Measurements from ENCODE around the gene TMEM220. TPM values are rescaled to one million over a fixed set of nuclear protein-coding genes. Genes with fewer than 3 reads are reported as not detected.

The TMEM220 gene
- total RNA-seq, 2 donors from 2014 or later = 14.5 to 17.6 TPM

DNA sequence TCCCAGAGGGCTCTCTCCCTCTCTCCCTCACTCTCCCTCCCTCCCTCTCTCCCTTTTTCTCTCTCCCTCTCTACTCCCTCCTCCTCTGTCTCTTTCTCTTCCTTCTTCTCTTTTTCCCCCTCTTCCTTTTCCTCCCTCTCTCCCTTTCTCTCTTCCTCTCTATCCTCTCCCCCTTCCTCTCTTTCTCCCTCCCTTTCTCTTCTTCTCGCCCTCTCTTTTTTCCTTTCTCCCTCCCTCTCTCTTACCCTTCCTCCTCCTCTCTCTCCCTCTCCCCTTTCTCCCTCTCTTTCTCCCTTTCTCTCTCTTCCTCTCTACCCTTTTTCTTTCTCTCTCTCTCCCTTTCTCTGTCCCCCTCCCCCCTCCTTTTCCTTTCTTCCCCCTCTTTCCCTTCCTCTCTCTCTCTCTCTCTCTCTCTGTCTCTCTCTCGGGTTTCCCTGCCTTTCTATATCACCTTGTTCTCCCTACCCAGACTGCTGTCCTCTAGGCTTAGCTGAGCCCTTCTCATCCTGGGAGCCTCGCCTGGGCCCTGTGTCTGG lies 25.8 kb upstream of the TMEM220 start:
- H3K9ac ChIP-seq (ENCODE audit: low read depth in 2 of 2, low read length in 2 of 2) = peak overlapping the region in 1 of 2 donors; percentile 35
- H3K4me3 ChIP-seq = no peak overlapping the region
- DNase-seq = no peak
- no peaks in the 10 kb centered on the region for H3K9me3 ChIP-seq
- TF ChIP-seq, protein P1, sequence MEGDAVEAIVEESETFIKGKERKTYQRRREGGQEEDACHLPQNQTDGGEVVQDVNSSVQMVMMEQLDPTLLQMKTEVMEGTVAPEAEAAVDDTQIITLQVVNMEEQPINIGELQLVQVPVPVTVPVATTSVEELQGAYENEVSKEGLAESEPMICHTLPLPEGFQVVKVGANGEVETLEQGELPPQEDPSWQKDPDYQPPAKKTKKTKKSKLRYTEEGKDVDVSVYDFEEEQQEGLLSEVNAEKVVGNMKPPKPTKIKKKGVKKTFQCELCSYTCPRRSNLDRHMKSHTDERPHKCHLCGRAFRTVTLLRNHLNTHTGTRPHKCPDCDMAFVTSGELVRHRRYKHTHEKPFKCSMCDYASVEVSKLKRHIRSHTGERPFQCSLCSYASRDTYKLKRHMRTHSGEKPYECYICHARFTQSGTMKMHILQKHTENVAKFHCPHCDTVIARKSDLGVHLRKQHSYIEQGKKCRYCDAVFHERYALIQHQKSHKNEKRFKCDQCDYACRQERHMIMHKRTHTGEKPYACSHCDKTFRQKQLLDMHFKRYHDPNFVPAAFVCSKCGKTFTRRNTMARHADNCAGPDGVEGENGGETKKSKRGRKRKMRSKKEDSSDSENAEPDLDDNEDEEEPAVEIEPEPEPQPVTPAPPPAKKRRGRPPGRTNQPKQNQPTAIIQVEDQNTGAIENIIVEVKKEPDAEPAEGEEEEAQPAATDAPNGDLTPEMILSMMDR (IDR thresholded peaks at IDR 0.05) = no peak
- H3K27ac ChIP-seq = peak overlapping the region; percentile 15
- intact Hi-C loops (cut with DNase I) = no loop called here
- H3K36me3 ChIP-seq = no peaks in the 10 kb centered on the region
- no peaks in the 10 kb centered on the region for H3K27me3 ChIP-seq
- no peaks in the 10 kb centered on the region for H3K4me1 ChIP-seq

DNA sequence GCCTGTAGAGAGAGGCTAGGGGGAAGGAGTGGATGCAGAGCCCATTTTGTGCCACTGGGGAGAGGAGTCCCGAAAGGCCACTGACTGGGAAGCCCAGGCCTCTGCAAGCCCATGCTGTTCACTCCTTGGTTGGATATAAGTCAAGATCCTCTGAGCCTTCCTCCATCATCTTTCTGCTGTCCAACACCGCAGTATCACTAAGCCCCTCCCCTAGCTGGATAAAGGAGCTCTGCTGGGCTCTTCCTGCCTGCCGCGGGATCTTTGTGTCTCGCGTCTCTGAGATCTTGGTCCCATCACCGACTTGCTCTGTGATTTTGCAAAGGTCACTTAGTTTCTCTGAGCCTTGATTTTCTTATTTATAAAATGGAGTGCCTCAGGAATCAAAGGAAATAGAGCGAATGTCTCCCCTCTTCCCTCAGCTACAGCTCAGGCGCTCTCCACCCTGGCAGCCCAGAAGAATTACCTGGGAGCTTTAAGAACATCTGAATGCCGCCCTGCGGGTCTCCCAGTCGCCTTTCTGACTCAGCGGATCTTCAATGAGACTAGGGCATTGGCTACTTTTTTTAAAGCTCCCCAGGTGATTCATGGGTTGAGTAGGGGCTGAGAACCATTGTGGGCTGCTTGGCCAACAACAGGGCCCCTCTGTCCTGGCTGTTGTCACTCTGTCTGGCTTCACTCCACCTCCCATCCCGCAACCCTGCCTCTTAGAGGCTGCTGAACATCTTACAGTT lies 25.2 kb upstream of the TMEM220 start:
- no peaks in the 10 kb centered on the region for H3K27me3 ChIP-seq
- TF ChIP-seq, protein P1 (IDR thresholded peaks at IDR 0.05) = no peak
- no peak overlapping the region for H3K9ac ChIP-seq (ENCODE audit: low read depth in 2 of 2, low read length in 2 of 2)
- intact Hi-C loops (cut with DNase I) = no loop called here
- H3K9me3 ChIP-seq = no peaks in the 10 kb centered on the region
- H3K4me3 ChIP-seq = no peak overlapping the region
- no peaks in the 10 kb centered on the region for H3K36me3 ChIP-seq
- no peaks in the 10 kb centered on the region for H3K4me1 ChIP-seq
- no peak overlapping the region for H3K27ac ChIP-seq
- DNase-seq = no peak

DNA sequence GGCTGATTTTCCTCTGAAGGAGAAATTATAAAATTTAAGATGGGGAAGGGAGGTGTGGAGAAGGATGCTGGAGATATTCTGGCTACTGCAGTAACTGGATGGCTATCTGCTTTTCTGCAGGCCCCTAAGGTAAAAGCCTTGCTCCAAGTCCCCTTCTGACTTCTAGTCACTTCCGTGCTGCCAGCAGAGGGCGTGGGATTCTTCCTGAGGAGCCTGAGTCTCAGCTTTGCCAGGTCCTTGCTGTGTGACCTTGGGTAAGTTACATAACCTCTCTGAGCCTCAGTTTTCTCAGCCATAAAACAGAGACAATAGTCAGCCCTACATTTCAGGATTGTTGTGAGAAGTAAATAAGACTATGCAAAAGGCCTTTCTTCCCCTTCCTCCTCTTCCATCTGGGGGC lies 24.3 kb upstream of the TMEM220 start:
- H3K27me3 ChIP-seq = no peaks in the 10 kb centered on the region
- H3K36me3 ChIP-seq = no peaks in the 10 kb centered on the region
- TF ChIP-seq, protein P1 (IDR thresholded peaks at IDR 0.05) = no peak
- no peaks in the 10 kb centered on the region for H3K9me3 ChIP-seq
- peak; percentile 67 for DNase-seq
- intact Hi-C loops (cut with DNase I) = no loop called here
- no peak overlapping the region for H3K9ac ChIP-seq (ENCODE audit: low read depth in 2 of 2, low read length in 2 of 2)
- H3K4me3 ChIP-seq = no peak overlapping the region
- no peaks in the 10 kb centered on the region for H3K4me1 ChIP-seq
- H3K27ac ChIP-seq = no peak overlapping the region

DNA sequence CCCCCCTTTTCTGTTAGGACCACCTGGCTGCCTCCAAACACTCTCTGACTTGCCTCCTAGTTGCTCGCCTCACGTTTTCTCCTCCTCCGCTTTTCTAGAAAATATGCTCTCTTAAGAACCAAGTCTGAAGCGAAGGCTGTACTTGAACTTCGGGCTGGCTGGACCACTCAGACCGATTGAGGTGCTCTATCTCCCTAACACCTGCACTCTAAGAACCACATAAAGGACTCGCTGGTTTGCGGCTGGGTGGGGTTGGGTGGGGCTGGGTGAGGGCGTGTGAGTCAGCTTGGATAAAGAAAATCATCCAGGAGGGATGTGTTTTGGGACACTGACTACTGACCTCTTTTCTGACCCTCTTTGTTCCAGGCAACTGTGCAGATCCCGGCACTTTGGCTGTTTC lies 22.9 kb upstream of the TMEM220 start:
- no peak overlapping the region for H3K9ac ChIP-seq (ENCODE audit: low read depth in 2 of 2, low read length in 2 of 2)
- H3K9me3 ChIP-seq = no peaks in the 10 kb centered on the region
- H3K4me3 ChIP-seq = no peak overlapping the region
- DNase-seq = no peak
- no peaks in the 10 kb centered on the region for H3K36me3 ChIP-seq
- H3K4me1 ChIP-seq = no peaks in the 10 kb centered on the region
- TF ChIP-seq, protein P1 (IDR thresholded peaks at IDR 0.05) = no peak
- H3K27ac ChIP-seq = no peak overlapping the region
- H3K27me3 ChIP-seq = no peaks in the 10 kb centered on the region
- intact Hi-C loops (cut with DNase I) = no loop called here

DNA sequence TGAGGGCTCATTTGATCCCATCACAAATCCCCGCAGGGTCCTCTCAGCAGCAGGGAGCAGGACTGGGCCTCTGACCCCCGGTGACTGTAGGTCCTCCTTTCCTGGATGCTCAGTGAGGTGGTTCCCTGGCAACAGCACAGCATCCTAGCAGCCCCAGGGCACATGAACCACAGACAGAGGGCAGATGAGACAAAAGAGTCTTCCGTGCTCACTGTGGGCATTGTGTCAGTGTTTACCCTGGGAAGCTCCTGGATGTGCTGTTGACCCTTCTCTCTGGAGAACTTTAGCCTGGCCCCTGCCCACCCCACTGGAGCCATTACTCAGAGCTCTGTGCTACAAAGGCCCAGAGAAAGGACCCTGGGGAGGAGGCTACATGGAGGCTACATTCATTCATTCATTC lies 21.7 kb upstream of the TMEM220 start:
- Histone ChIP-seq H3K4me3 (no peak overlapping the region), H3K27ac (no peak overlapping the region), H3K27me3 (no peaks in the 10 kb centered on the region), H3K4me1 (no peaks in the 10 kb centered on the region), H3K36me3 (no peaks in the 10 kb centered on the region), H3K9me3 (no peaks in the 10 kb centered on the region), H3K9ac (ENCODE audit: low read depth in 2 of 2, low read length in 2 of 2) (no peak overlapping the region)
- DNase-seq = no peak
- TF ChIP-seq, protein P1 (IDR thresholded peaks at IDR 0.05) = no peak
- intact Hi-C loops (cut with DNase I) = no loop called here
